Adrenal gland (tissue), 12 donors: ENCODE results near the gene RINL. TPM values are rescaled to one million over a fixed set of nuclear protein-coding genes. Genes with fewer than 3 reads are reported as not detected.

ENCODE experiments used
- DNase-seq, 7 donors: peaks; one replicate each; pipeline ENCODE4 v3.0.0-alpha.2; 2019 to 2020
- H3K27ac ChIP-seq, 5 donors: fragments of 200-600 bp; sonication (generic) in 4 of 5; 1 replicate in 3 of 5; 2 replicates in 2 of 5; pipeline versions ENCODE4 v1.5.1 to v1.8.0; 2016 to 2020; ENCODE audit warnings: mild to moderate bottlenecking in 1 of 5
- H3K27me3 ChIP-seq: fragments of 200-600 bp; 2 replicates; pipeline ENCODE4 v1.8.0; 2021
- H3K36me3 ChIP-seq, 2 donors: fragments of 200-600 bp; replicated peaks in 1 of 2; 1 replicate in 1 of 2; 2 replicates in 1 of 2; pipeline versions ENCODE4 v1.5.1 to v1.8.0; 2018 to 2022
- H3K4me1 ChIP-seq, 2 donors: fragments of 200-600 bp; replicated peaks in 1 of 2; 1 replicate in 1 of 2; 2 replicates in 1 of 2; pipeline versions ENCODE4 v1.5.1 to v1.8.0; 2018 to 2021
- H3K4me3 ChIP-seq, 4 donors: fragments of 200-600 bp; sonication (generic) in 3 of 4; one replicate each; pipeline ENCODE4 v1.5.1; 2016 to 2018
- H3K9me3 ChIP-seq, 3 donors: fragments of 200-600 bp; sonication (generic) in 1 of 3; replicated peaks in 1 of 3; 1 replicate in 2 of 3; 2 replicates in 1 of 3; pipeline versions ENCODE4 v1.5.1 to v1.8.0; 2016 to 2021
- CTCF ChIP-seq, 6 experiments: fragments of 450-650 bp in 4 of 6; fragments of 200-600 bp in 2 of 6; sonication (generic) in 1 of 6; IDR thresholded peaks; 1 replicate in 5 of 6; 2 replicates in 1 of 6; pipeline versions ENCODE4 v1.5.1 to v1.8.0; 2016 to 2021; ENCODE audit warnings: antibody characterized with exemption in 6 of 6, mild to moderate bottlenecking in 2 of 6, moderate library complexity in 1 of 6
- POLR2A ChIP-seq, 2 donors: fragments of 450-650 bp; IDR thresholded peaks; one replicate each; pipeline ENCODE4 v1.6.1; 2017; ENCODE audit warnings: antibody characterized with exemption in 2 of 2, mild to moderate bottlenecking in 2 of 2, moderate library complexity in 1 of 2
- WGBS, 4 donors: extraction: QIAGEN DNeasy Blood & Tissue Kit in 2 of 4; methylation state at CpG; one replicate each; pipeline versions ENCODE4 v1.1.5 to v1.1.7; 2013 to 2017; 5-methylcytosine and 5-hydroxymethylcytosine counted together
- intact Hi-C, 2 donors: fragments of 100-400 bp; cut with DNase I; formaldehyde crosslinking; loops; one replicate each; pipeline versions ENCODE4 v1.14.1 to v1.15.0; 2022 to 2023
- polyA plus RNA-seq, 3 donors: library from polyadenylated mRNA; stranded (reverse); fragments of 200-250 nt in 2 of 3; fragments of 350-450 nt in 1 of 3; fragmentation: Illumina TruSeq in 1 of 3; extraction: RNeasy Lipid Tissue Mini Kit (QIAGEN cat#74804) in 1 of 3; gene quantifications; one replicate each; pipeline ENCODE4 v1.2.3, GENCODE V29; 2013 to 2014
- total RNA-seq, 9 donors: library from RNA; depleted of rRNA in 4 of 9; stranded (reverse); fragments of >200 nt in 4 of 9; fragments of 120-200 nt in 1 of 9; fragmentation: NEBNext Ultra II Directional in 1 of 9; extraction: Animal tissue kit (Norgen Biotek cat#: 25700) in 1 of 9; gene quantifications; one replicate each; pipeline versions ENCODE4 v1.1.0 to v1.2.4, GENCODE V29; 2013 to 2023
- donor health status: healthy with polysubstance abuse.
- donor health status: Bipolar disorder and iron deficiency.
- donor health status: DM: yes; HTN: yes; CAD: no.
- donor health status: DM: no; HTN: no; CAD: no.
- donor health status: DM: no; HTN: no; CAD: no.
- donor health status: DM: yes; HTN: yes; CAD: no.

Gene RINL
- total and polyA plus RNA-seq, 12 donors, result 0.54 to 24.1 (median 4.9) TPM

- WGBS, 4 donors, result 94 to 97% (median 95%) methylated on average over 12 of the region's 12 CpGs
- no peaks in the 10 kb centered on the region for H3K4me1 ChIP-seq
- H3K36me3 ChIP-seq, result peaks cover 0 to 26% of the 10 kb centered on the region in 2 donors
- H3K4me3 ChIP-seq, result no peak overlapping the region
- no peak for DNase-seq
- no peaks in the 10 kb centered on the region for H3K27me3 ChIP-seq
- no peaks in the 10 kb centered on the region for H3K9me3 ChIP-seq
- TF ChIP-seq POLR2A (IDR thresholded peaks at IDR 0.05), result no peak
- no peak for TF ChIP-seq CTCF (IDR thresholded peaks at IDR 0.05)
- no peak overlapping the region for H3K27ac ChIP-seq
- intact Hi-C loops, result no loop called here
Measured at GRCh38 chr19:38907670-38908069, 29.6 kb upstream of the RINL start.

GRCh38 chr19:38907227-38907626 is 29.2 kb upstream of the RINL start:
- TF ChIP-seq POLR2A (IDR thresholded peaks at IDR 0.05) (no peak), CTCF (IDR thresholded peaks at IDR 0.05) (no peak)
- H3K27me3 ChIP-seq, result no peaks in the 10 kb centered on the region
- 91 to 94% (median 93%) methylated on average over 6 to 29 of the region's 29 CpGs for WGBS, 4 donors
- H3K9me3 ChIP-seq, result no peaks in the 10 kb centered on the region
- no peak overlapping the region for H3K4me3 ChIP-seq
- DNase-seq, result no peak
- H3K36me3 ChIP-seq, result peaks cover 0 to 26% of the 10 kb centered on the region in 2 donors
- intact Hi-C loops, result no loop called here
- no peak overlapping the region for H3K27ac ChIP-seq
- no peaks in the 10 kb centered on the region for H3K4me1 ChIP-seq

GRCh38 chr19:38905620-38906019 is 27.5 kb upstream of the RINL start:
- Histone ChIP-seq H3K9me3 (no peaks in the 10 kb centered on the region), H3K4me1 (peaks cover 6 to 8% of the 10 kb centered on the region in 2 donors), H3K4me3 (no peak overlapping the region), H3K36me3 (peaks cover 0 to 26% of the 10 kb centered on the region in 2 donors), H3K27me3 (no peaks in the 10 kb centered on the region), H3K27ac (no peak overlapping the region)
- no peak for TF ChIP-seq CTCF (IDR thresholded peaks at IDR 0.05)
- TF ChIP-seq POLR2A (IDR thresholded peaks at IDR 0.05), result no peak
- DNase-seq, result no peak
- intact Hi-C loops, result no loop called here
- WGBS, 4 donors, result 90 to 96% (median 96%) methylated on average over 2 to 4 of the region's 4 CpGs; no CpG with 5 or more reads in 1 of the 4 donors

GRCh38 chr19:38904581-38905539 is 26.8 kb upstream of the RINL start:
- no peaks in the 10 kb centered on the region for H3K9me3 ChIP-seq

More at GRCh38 chr19:38904581-38905539, 26.8 kb upstream of the RINL start:
- H3K27me3 ChIP-seq, result no peaks in the 10 kb centered on the region
- intact Hi-C loops, result no loop called here
- H3K27ac ChIP-seq, result no peak overlapping the region
- DNase-seq, result no peak
- TF ChIP-seq POLR2A (IDR thresholded peaks at IDR 0.05) (no peak), CTCF (IDR thresholded peaks at IDR 0.05) (no peak)
- peaks cover 6 to 12% of the 10 kb centered on the region in 2 donors for H3K4me1 ChIP-seq
- H3K36me3 ChIP-seq, result peaks cover 0 to 26% of the 10 kb centered on the region in 2 donors
- no peak overlapping the region for H3K4me3 ChIP-seq
- WGBS, 4 donors, result 86 to 91% (median 89%) methylated on average over 26 to 35 of the region's 35 CpGs
